ENCODE measurements around the gene YPEL4.

Gene YPEL4

GRCh38 chr11:57650739-57651090 lies 1.0 kb upstream of the YPEL4 start:
- DNase-seq (ENCODE audit: low spot score), result no peak

- DNase-seq (ENCODE audit: low spot score), result no peak
Measured at GRCh38 chr11:57648801-57649735, 644 bp downstream of the YPEL4 start.

- DNase-seq (ENCODE audit: low spot score), result no peak
Measured at GRCh38 chr11:57647960-57648800, 1.5 kb downstream of the YPEL4 start.

GRCh38 chr11:57647372-57647771 lies 2.3 kb downstream of the YPEL4 start:
- no peak for DNase-seq (ENCODE audit: low spot score)

- DNase-seq (ENCODE audit: low spot score), result no peak
Measured at GRCh38 chr11:57646799-57647303, 2.9 kb downstream of the YPEL4 start.

GRCh38 chr11:57646194-57646798 lies 3.4 kb downstream of the YPEL4 start:
- DNase-seq (ENCODE audit: low spot score), result no peak

GRCh38 chr11:57645689-57646085 lies 4.0 kb downstream of the YPEL4 start:
- no peak for DNase-seq (ENCODE audit: low spot score)

- DNase-seq (ENCODE audit: low spot score), result peak; percentile 81
Measured at GRCh38 chr11:57644748-57645688, 4.7 kb downstream of the YPEL4 start.

- DNase-seq (ENCODE audit: low spot score), result no peak
Measured at GRCh38 chr11:57643802-57644201, 5.9 kb downstream of the YPEL4 start.

GRCh38 chr11:57641011-57641807 lies 8.5 kb downstream of the YPEL4 start:
- peak; percentile 66 for DNase-seq (ENCODE audit: low spot score)

GRCh38 chr11:57640068-57640800 lies 9.5 kb downstream of the YPEL4 start:
- no peak for DNase-seq (ENCODE audit: low spot score)

GRCh38 chr11:57639321-57640067 lies 10.2 kb downstream of the YPEL4 start:
- no peak for DNase-seq (ENCODE audit: low spot score)

- DNase-seq (ENCODE audit: low spot score), result no peak
Measured at GRCh38 chr11:57638811-57639320, 10.8 kb downstream of the YPEL4 start.

GRCh38 chr11:57638005-57638781 lies 11.5 kb downstream of the YPEL4 start:
- peak; percentile 82 for DNase-seq (ENCODE audit: low spot score)

- DNase-seq (ENCODE audit: low spot score), result no peak
Measured at GRCh38 chr11:57637626-57638004, 12.1 kb downstream of the YPEL4 start.

GRCh38 chr11:57635246-57635645 lies 14.5 kb downstream of the YPEL4 start:
- DNase-seq (ENCODE audit: low spot score), result no peak

GRCh38 chr11:57634311-57634710 lies 15.4 kb downstream of the YPEL4 start:
- no peak for DNase-seq (ENCODE audit: low spot score)
